GM18499 (cell line): Measurements from ENCODE around the gene NET1.
"Not testable (repeated sequence)": the region's sequence is repeated elsewhere in the genome, so short reads cannot be mapped to it uniquely, and the experiment has no call there.

Source experiments
- ATAC-seq: cut with Tn5 transposase; IDR thresholded peaks from one replicate; pipeline ENCODE4 v1.9.1; 2021; ENCODE audit warnings: moderate number of reproducible peaks; ENCODE audit not compliant: insufficient read depth, unreplicated experiment

Gene NET1, protein sequence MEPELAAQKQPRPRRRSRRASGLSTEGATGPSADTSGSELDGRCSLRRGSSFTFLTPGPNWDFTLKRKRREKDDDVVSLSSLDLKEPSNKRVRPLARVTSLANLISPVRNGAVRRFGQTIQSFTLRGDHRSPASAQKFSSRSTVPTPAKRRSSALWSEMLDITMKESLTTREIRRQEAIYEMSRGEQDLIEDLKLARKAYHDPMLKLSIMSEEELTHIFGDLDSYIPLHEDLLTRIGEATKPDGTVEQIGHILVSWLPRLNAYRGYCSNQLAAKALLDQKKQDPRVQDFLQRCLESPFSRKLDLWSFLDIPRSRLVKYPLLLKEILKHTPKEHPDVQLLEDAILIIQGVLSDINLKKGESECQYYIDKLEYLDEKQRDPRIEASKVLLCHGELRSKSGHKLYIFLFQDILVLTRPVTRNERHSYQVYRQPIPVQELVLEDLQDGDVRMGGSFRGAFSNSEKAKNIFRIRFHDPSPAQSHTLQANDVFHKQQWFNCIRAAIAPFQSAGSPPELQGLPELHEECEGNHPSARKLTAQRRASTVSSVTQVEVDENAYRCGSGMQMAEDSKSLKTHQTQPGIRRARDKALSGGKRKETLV

DNA sequence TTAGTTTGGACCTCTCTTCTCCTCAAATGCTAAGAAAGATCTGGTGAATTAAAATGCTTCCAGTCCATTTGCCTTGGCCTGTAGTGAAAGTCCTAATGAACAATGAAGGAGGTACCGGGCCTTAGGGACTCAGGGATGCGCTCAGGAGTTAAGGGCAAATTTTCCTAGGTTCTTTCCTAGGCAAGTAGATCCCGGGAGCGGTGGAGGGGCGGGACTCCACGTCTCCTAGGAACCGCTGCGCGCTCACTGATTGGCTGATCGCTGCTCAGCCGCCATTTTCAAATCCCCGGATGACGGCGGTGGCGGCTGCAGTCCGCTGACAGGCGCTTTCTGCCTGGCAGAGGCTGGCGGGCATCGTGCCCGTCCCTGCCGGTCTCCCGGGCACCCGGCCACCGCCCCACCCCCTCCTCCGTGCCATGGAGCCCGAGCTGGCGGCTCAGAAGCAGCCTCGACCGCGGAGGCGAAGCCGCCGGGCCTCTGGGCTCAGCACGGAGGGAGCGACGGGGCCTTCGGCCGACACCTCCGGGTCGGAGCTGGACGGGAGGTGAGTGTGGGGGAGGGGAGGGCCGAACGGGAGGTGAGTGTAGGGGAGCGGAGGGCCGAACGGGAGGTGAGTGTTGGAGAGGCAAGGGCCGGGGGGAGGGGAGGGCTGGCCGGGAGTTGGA lies at the start of gene NET1:
TSS of gene NET1 (plus strand) at position 281 of the 665 bp plus-strand sequence. CDS start at position 417, 136 bp downstream.
- peak; percentile 74 for ATAC-seq

- ATAC-seq = no peak
Measured at GRCh38 chr10:5362873-5363272, 49.5 kb upstream of the NET1 start.

DNA sequence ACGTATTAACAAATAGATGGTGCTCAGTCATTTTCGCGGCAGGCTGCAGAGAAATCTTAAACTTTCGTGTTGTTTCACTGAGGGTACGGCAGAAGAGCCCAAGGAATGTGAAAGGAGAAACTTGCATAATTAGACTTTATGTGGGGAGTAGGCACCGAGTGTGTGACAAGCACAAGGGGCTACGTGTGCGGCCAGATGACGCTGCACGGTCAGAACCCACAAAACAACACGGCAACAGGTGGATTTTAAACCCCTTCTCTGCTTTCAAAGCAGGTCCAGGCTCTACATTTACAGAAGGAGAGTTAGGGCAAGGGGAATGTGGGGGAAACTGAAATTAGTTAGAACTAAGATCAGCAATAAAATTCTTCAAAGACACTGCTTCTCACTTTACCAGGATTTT lies 48.0 kb upstream of the NET1 start:
- ATAC-seq = no peak

- no peak for ATAC-seq
Measured at GRCh38 chr10:5364890-5365338, 47.4 kb upstream of the NET1 start, which contains the start of gene UCN3. TSS of gene UCN3 (plus strand) at chr10:5364966. CDS start at chr10:5373721, 8,755 bp downstream.

DNA sequence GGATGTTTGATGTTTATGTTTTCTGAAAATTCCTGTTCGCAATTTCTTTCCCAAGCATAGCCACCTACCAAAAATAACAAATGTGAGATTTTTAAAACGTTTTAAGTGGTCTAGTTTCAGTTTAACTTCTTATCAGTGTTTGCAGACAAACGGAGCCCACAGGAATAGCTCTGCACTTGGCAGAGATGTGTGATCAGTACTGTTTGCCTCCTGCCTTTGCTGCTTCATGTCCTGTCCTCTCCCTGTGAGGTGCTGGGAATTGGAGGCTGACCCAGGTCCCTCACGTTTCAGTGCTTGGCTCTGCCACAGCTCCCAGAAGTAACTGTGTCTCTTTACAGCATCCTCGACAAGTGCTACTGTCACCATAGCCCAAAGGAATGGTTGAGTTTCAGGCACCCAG lies 46.4 kb upstream of the NET1 start:
- no peak for ATAC-seq

DNA sequence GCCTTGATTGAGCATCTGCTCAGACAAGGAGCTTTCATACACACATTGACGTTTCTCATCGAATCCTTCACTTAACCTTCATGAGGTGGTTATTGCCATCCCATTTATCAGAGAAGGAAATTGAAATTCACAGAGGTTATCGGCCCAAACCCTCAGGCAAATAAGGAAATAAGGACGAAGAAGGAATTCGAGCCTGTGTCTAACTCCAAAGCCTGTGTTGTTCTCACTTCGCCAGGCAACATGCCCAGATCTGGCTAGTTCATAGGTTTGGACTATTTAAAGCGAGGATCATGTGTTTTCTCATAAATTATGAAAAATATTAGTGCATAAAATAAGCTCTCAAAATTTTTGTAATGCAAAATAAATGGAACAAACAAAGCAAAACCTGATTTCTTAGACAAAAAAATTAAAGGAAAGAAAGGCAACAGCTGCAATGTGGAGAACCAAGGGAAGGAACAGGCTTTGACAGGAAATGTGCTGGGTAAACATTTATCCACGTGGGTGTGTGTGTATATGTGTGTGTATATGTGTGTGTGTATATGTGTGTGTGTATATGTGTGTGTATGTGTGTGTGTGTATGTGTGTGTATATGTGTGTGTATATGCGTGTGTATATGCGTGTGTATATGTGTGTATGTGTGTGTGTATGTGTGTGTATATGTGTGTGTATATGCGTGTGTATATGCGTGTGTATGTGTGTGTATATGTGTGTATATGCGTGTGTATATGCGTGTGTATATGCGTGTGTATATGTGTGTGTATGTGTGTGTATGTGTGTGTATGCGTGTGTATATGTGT lies 42.8 kb upstream of the NET1 start:
- ATAC-seq = no peak

DNA sequence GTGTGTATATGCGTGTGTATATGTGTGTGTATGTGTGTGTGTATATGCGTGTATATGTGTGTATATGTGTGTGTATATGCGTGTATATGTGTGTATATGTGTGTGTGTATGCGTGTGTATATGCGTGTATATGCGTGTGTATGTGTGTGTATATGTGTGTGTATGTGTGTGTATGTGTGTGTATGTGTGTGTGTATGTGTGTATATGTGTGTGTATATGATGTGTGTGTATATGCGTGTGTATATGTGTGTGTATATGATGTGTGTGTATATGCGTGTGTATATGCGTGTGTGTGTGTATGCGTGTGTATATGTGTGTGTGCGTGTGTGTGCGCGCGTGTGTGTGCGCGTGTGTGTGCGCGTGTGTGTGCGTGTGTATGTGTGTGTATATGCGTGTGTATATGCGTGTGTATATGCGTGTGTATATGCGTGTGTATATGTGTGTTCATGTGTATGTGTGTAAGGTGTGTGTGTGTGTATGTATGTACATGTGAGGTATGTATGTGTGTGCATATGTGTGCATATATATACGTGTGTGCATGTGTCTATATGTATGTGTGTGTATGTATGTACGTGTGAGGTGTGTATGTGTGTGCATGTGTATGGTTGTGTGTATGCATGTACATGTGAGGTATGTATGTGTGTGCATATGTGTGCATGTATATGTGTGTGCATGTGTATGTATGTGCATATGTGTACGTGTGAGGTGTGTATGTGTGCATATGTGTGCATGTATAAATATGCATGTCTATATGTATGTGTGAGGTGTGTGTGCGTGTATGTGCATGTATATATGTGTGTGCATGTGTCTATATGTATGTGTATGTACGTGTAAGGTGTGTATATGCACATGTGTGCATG lies 41.6 kb upstream of the NET1 start:
- ATAC-seq = no peak

GRCh38 chr10:5373307-5373706 lies 39.0 kb upstream of the NET1 start:
- ATAC-seq = no peak

DNA sequence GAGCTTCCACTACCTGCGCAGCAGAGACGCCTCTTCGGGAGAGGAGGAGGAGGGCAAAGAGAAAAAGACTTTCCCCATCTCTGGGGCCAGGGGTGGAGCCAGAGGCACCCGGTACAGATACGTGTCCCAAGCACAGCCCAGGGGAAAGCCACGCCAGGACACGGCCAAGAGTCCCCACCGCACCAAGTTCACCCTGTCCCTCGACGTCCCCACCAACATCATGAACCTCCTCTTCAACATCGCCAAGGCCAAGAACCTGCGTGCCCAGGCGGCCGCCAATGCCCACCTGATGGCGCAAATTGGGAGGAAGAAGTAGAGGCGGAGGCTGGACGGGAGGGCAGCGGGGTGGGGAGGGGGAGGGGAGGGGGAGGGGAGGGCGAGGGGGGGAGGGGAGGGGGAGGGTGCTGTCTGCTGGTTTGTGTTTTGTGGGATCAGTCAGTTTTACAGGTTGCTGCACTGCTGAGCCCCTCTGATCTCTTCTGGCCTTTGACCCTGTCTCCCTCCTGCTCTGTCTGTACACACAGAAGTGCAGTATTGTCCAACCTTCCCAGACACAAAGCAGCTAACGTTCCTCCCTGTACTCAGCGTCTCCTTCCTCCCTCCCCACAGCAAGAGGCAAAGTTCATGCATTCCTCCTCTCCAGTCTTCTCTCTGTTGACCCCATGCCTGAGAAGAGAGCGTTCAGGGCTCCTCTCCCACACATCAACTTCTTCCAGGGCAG lies 38.3 kb upstream of the NET1 start:
- ATAC-seq = no peak

DNA sequence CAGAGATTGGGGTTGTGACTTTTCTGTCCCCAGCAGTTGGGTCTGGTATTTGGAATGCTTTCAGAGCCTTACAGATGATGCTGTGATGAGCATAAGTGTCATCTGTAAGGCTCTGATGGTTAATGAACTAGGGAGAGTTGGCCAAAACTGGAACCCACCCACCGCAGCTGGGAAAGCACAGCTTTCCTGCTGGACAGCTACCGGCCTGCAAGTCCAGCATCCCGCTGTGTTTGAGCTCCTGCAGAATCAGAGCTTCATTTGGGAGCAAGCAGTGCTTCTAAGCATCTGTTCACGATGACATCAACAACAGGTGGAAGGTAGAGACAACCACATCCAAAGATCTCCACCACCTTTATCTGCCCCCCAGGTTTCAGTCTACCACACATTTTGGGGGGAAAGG lies 35.9 kb upstream of the NET1 start:
- ATAC-seq = no peak

DNA sequence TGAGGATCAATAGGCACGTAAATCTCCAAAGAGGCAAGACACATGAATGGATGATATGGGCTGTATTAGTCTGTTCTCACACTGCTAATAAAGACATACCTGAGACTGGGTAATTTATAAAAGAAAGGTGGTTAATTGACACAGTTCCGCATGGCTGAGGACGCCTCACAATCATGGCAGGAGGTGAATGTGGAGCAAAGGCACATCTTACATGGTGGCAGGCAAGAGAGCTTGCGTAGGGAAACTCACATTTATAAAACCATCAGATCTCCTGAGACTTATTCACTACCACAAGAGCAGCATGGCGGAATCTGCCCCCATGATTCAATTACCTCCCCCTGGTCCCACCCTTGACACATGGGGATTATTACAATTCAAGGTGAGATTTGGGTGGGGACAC lies 33.2 kb upstream of the NET1 start:
- not testable (repeated sequence) for ATAC-seq

DNA sequence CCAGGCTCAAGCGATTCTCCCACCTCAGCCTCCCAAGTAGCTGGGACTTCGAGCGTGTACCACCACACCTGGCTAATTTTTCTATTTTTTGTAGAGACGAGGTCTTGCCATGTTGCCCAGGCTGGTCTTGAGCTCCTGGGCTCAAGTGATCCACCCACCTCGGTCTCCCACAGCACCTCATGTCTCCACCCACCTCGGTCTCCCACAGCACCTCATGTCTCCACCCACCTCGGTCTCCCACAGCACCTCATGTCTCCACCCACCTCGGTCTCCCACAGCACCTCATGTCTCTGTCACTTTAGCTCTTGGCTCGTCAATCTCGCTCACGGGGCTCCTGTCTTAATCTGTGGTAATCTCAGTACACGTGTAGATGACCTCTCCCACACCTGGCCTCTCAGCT lies 32.0 kb upstream of the NET1 start:
- ATAC-seq = not testable (repeated sequence)

GRCh38 chr10:5381187-5381586 lies 31.2 kb upstream of the NET1 start:
- ATAC-seq = no peak

DNA sequence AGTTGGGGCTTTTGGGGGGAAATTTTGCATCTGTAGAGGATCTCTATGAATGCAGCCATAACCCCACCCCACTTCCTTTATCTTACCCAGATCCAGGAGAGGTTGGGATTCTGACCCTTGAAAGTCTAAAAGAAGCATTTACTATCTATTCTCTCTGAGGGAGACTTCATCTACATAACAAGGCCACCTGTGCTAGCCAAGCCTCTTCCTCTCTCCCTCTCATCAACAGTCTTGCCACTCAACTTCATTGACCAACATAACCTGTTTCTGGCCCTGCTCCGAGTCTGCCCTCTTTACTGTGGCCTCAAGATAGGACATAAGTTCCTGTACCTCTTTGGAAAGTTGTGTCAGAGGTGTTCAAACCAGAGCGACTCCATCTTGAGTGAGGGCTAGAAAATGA lies 27.1 kb upstream of the NET1 start:
- ATAC-seq = no peak

DNA sequence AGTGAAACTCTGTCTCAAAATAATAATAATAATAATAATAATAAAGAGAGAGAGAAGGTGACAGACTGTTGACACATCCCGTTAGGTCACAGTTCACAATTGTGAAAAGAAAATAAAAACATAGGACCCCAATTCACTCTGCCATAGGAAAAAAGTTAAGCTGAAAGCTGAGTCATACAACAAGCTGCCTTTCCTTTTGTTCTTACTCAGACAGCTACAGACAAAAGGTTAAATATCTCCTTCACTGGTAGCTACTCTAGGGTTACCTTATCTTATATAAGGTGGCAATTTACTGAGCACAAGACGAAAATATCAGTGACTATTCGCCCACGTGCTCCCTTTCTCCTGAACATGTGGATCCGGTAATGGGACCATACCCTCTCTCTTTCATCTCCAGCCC lies 25.2 kb upstream of the NET1 start:
- ATAC-seq = no peak

DNA sequence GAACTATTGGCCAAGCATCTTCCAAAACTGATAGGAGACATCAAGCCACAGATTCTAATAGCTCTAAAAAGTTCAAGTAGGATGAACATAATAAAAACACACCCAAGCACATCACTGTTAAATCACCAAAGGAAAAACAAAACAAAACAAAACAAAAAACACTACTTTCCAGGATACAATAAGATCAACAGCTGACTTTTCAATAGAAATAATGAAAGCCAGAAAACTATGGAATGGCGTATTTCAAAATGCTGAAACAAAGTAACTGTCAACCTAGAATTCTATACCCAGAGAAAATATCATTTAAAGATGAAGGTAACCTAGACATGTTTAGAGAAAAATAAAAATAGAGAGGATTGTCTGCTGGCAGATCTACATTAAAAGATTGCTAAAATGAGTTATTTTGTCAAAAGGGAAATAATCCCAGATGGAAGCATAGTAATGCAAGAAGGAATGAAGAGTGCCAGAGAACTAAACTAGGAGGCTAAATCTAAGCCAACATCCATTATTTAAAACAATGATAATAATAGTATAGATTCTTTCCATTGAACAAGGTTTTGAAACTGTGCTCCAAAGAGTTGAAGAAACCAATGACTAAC lies 21.7 kb upstream of the NET1 start:
- ATAC-seq = no peak

- ATAC-seq = no peak
Measured at GRCh38 chr10:5391790-5392189, 20.6 kb upstream of the NET1 start.

- no peak for ATAC-seq
Measured at GRCh38 chr10:5393529-5393928, 18.8 kb upstream of the NET1 start.

- ATAC-seq = no peak
Measured at GRCh38 chr10:5395168-5395567, 17.2 kb upstream of the NET1 start.
